Endometrial microvascular endothelial cells (primary cell): Measurements from ENCODE around the gene HAND2. TPM values are rescaled to one million over a fixed set of nuclear protein-coding genes. Genes with fewer than 3 reads are reported as not detected.

Experiments
- in situ Hi-C: cut with HindIII; loops from 2 replicates; pipeline ENCODE4 v1.10.0; 2017; ENCODE audit warnings: low sequenced_read_pairs, low pct_unique_long_range_greater_than_20kb; ENCODE audit errors: inconsistent ontology term
- total RNA-seq: library from RNA; depleted of rRNA; stranded (reverse); fragments of >200 nt; gene quantifications from one replicate; pipeline ENCODE4 v1.2.3, GENCODE V29; 2015; ENCODE audit errors: inconsistent ontology term

The HAND2 gene
- total RNA-seq = not detected

DNA sequence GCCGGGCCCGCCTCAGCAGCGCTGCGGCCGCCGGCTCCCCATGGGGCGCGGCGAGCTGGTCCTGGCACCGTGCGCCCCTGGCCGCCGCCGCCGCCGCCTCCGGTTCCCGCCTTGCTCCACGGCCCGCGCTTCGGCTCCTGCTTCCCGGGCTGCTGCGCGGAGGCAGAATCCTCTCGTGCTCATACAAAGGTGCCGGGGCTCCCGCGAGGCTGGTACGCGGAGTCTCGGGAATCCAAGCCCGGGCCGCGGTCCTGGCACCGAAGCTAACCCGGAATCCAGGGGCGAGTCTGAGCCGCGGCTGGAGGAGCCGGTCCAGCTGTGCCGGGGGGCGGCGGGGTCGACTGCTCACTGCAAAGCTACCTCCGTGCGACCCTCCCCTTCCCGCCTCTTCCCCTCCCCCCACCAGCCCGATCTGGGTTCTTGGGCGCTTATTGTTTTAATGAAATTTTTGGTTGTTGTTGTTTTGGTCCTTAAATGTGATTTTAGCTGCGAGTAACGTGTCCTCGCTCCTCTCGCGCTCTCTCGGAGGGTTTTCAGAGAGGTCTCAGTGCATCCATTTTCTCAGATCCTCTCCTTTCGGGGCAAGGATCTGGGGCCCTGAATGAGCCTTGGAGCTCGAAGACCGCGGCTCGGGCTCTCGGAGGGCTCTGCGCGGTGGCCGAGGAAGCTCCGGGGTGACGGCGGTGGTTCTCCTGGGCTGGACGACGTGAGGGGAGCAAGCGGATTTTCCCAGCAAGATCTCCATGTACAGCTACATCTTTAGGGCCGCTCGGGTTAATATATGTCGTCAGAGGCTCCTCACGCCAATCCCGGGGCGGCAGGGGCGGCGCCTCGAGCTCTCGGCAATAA is at the start of gene HAND2:
TSS of gene HAND2 (minus strand) at position 753 of the 849 bp plus-strand sequence. CDS start 940 bp downstream, outside the sequence.
- in situ Hi-C loops = no loop called here

DNA sequence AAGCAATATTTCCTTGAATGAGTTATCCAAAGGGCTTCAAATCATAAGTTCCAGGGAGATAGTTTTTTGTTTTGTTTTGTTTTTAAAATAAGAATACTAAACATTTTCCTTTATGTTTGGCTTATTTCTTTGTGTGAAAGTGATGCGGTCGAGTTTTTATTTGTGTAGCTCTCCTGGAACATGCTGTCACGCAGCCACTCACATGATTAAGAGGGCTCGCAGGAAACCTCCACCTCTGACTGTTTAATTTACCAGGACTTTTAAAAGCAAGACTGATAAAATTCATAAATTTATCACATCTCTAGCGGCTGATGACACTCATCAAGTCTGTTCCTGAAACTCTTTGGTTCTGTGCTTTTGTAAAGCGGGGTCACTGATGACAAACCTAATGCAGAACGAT is 48.9 kb upstream of the HAND2 start:
- in situ Hi-C loops = no loop called here

DNA sequence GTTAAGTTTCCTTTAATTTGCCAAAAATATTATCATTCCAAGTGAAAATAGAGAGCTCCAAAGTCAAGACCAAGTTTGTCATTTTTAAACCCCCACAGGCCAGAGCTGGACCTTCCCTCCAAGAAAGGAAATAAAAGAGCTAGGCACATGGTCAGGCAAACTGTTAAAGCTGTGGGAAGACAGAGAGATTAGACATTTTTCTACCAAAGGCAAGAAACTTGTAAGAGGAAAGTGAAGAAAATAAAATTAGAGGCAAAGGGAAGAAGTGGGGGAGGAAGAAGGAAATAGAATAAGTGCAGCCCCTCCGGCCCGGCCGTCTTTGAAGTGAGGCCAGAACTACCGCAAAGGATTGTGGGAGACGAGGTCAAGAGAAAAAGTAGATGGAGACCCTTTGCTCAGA is 47.9 kb upstream of the HAND2 start:
- in situ Hi-C loops = no loop called here

DNA sequence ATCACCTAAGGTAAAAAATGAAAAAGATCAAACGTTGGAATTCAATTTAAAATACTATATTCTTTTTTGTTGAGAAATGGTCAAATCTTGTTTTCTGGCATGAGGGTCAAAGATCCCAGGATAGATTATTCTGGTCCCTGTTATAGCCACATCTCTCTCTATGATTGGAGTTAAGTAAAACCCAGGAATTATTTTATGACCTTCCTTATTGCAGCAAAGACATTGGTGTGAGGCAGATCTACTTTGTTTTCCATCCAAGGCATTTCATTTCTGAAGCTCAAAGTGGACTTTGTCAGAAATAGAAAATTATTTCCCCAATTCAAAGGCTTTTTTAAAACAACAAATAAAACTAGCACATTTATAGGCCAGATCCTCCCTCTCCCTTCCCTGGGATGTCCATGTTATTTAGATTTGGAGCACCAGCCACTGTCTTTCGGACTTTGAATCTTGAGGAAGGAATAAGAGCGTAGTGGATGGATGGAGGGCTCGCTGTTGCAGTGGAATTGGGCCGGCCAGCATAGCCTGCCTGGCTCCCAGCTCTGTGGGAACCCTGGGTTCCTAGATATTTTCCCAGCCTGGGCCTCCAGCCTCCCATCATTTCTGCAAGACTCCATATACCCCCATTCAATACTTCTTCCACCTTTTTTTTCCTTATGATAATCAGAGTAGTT is 45.6 kb upstream of the HAND2 start:
- in situ Hi-C loops = no loop called here

DNA sequence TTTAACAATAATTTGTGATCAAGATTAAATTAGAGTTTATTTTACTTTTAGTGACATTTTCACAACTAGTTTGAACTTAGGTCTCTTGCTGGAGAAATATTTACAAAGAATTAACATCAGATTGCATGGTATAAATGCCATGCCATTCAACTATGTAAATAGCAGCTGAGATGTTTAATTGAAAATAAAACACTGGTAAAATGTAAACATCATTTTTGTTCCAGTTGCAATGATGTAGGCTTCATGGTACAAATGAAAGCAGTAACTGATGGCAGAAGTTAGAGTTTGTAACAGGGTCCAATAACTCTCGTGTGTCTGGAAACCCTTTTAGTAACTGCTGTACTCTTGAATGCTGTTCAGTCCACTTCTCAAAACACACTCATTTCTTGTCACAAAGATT is 43.7 kb upstream of the HAND2 start:
- in situ Hi-C loops = no loop called here

DNA sequence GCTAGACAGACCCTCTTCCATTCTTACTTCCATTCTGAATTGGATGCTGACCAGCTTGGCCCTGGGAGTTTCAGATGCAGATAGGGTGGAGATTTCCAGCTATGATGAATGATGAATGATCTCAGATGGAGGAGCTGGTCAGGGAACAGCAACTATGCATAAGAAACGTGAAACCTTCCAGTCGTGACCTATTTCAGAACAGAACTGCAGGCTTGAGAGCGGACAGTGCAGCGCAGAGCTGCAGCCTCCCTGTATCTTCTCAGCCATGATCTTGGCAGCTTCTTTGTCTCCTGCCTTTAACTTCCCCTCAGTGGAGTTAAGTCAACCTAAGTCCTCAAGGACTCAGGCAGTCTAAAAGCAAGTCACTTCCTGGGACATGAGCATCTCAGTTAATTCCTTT is 43.3 kb upstream of the HAND2 start:
- in situ Hi-C loops = no loop called here

DNA sequence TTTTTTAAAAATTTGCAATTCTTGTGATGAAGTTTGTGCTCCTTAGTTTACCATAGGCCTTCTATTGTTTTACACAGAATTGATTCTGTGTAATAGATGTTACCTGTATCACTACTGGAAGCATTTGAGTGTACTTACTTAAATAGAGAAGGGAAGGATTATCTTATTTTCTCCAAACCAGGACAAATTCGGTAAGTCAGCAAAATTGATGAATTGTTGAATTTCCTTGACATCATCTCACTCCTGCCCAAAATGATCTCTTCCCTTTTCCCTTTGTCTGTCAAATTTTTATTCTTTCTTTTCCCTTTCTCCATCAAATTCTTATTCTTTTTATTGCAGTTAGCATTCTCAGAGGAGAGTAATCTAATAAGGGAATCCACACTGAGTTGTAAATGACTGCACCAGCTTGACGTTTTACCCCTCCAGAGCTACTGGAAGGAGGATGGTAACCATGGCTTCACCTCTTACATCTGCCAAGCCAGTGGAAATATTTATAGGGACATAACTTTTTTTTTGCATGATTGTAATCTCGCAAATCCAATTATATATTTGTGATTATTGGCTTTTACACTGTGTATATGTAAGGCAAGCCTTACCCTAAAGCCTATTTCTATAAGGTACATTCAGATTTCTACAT is 42.6 kb upstream of the HAND2 start:
- in situ Hi-C loops = no loop called here

DNA sequence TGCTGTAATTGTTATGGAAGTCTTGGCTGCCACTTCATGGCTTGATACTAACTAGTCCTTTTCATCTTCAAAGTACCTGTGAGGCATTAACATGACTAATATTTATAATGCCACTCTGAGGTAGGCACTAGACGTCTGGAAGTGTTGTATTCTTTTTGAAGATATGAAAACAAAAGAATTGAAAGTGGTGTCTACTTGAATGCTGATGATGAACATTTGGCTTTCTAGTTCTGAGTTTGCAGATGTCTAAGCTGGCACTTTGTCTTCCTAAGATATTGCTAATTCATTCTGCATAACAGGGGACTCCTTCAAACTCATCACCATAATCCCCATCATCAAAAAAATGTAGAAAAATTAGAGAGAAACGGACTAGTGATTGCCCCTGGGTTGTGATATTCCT is 41.6 kb upstream of the HAND2 start:
- in situ Hi-C loops = no loop called here

DNA sequence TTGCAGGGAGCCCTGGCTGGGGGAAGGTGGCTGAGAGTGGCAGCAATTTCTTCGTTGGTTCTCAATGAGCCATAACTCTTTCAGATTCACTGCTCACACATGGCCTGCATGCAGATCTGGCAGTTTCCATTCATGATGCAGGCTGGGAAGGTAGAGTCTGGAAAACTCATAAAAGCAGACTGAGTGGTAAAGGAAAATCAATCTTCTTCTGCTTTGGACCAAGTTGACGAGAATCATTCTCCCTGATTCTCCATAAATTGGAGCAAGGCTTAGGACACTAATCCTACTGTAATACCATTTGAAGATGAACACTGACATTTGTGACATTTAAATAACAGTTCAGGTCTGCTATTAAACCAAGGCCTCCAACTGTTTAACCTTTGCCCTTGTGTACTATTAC is 35.3 kb upstream of the HAND2 start:
- in situ Hi-C loops = no loop called here

DNA sequence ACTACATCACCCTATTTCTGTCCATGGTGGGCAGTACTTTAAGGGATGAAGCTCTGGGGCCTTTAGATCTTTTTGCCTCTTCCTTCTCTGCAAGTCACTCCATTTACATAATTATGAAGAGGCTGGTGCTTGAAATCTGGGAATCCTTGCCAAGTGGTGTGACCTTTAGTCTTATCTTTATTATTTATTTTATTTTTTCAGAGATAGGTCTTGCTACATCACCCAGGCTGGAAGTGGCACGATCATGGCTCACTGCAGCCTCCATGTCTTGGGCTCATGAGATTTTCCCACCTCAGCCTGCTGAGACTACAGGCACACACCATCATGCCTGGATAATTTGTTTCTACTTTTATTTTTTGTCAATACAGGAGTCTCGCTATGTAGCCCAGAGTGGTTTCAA is 34.4 kb upstream of the HAND2 start:
- in situ Hi-C loops = no loop called here

DNA sequence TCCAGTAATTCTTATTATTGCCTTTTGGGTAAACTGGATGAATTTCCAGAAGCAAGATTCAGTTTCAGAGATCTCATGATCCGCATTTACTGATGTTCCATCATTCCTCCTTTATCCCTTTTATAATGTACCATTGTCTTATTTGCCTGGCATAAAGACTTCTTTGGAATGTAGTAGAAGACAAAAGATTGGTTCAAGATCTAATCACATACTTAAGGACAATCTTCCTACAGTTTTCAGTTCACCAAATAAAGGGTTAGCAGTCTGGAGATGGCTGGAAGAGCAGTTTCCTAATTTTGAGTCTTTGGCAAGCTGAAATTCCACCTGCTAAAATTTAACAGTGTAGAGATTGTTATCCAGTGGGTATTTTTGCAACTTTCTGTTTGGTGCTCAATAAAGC is 30.9 kb upstream of the HAND2 start:
- in situ Hi-C loops = no loop called here

DNA sequence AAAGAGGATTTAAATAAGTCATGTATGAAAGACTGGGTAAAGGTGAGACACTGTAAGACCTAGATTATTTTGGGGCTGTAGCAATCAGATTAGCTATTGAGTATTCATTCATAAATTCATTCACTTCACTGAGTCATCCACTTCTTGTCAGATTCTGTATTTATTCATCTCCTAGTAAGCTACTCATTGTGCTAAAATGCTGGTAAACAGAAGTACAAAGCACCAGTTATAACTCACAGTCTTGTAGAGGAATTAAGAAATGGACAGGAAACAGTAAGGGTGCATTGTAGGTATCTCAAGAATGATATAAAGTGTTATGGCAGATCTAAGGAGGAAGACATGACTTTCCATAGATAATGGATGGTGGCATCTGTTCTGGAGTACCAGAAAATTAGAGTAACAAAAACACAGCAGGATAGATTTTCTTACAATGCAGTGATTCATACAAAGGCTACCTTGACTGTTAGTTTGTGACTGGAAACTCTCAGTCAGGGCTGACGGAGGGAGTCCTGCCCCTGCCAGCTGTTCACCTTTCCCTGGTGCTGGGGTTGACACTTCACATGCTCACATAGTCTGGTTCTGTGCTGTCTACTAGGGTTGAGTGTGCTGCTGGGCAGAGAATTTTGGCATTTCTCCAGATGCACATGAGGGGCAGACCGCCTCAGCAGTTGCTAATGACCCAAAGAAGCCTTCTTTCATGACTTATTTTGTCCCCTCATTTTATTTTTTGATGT is 26.5 kb upstream of the HAND2 start:
- in situ Hi-C loops = no loop called here

DNA sequence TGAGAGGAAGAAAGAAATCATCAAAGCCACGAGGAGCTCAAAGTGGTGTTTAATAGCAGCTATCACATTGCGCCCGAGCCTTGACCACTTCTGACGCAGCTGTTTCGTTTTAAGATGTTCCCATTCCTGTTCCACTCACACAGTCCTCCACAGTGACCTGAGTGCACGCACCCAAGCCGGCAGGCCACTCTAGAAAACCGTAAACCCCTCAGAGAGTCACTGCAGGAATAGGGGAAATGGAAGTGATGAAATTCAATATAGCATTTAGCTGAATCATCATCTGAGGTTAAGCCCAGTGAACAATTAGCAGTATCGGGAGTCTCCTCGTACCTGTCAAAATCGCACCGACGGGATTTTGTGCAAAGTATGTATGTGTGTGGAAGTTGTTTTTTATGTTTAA is 17.9 kb upstream of the HAND2 start:
- in situ Hi-C loops = no loop called here

DNA sequence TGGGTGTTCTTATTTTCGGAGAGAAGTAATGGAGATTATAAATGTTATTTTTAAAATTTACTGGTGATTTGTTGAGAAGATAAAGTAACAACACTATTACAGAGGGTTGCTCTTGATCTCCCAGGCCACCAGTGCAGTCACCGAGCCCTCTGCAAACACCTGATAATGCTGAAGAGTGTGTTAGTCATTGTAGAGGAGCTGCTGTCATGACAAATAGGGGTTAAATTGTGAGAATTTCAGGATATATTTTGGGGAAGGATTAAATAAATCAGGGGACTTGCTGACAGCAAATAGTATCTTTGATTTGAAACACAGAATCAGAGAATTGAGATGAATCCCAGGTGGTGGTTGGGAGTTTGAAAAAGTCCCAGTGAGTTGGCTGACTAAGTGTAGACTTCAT is 16.7 kb upstream of the HAND2 start:
- in situ Hi-C loops = no loop called here

DNA sequence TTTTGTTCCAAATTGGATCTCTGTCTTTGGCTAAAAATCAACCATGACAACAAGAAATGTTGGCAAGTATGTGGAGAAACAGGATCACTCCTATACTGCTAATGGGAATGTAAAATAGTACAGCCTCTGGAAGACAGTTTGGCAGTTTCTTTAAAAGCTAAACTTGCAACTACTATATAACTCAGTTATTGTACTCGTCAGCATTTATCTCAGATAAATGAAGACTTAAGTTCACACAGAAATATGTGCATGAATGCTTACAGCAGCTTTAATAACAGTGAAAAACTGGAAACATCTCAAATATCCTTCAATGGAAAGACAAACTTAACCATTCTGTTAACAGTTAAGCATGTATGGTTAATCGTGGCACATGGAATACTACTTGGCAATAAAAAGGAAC is 15.4 kb upstream of the HAND2 start:
- in situ Hi-C loops = no loop called here

DNA sequence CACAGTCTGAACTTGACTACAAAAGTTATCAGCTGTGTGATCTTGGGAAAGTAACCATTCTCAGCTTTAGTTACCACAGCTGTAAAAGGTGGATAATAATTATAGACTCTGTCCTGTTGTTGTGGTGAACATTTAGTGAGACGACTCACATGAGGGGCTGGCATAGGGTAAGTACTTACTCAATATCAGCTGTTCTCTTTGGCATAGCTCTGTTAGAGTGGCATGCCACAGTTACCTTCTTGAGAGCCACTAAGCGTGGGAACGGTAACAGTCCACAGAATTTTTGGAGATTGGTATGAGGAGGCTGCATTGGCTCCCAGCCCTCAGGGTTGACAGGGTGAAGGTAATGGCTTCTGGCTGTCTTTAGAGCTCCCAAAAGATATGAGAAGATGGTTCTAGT is 13.2 kb upstream of the HAND2 start:
- in situ Hi-C loops = no loop called here

DNA sequence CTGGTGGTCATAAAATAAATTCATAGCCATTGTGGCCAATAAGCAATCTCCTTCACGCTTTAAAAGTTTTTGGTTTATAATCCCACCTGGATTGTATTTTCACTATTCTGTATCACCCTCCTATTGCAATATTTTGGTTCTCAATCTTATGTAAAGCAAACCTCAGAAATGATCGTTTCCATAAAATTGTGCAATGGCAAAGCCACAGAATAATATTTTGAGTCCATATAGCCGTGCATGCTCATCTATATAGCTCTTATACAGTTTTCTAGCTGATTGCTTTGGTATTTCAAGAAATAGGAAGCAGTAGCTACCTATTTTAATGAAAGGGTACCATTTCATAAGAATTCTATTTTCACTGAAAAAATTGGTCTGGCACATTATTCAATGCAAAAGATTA is 10.0 kb upstream of the HAND2 start:
- in situ Hi-C loops = no loop called here

DNA sequence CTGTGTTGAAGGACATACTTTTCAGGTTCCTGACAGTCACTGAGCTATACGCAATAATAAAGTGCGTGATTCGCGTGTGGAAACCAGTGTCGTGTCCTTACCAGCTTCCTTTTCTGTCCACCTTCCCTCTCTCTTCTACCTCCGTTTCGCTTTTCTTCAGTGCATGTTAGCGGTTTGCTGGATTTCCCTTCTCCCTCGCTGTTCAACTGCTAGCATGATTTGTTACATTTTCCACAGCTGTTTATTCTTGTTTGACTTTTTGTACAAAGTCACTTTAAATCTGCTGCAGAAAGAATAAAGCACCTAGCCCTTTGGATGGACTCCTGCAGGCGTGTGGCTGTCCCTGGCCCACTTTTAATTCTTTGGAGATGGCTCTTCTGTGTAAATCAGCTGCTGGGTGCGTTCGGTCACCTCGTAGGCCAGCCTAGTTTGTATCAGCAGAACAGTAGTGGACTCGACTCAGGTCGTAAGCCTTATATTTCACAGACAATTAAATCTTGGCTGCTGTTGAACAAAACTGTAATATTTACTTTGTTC is 8.9 kb upstream of the HAND2 start:
- in situ Hi-C loops = no loop called here
